Smooth muscle cell (in vitro differentiated cells): ENCODE data around the gene NXT1. TPM values are rescaled to one million over a fixed set of nuclear protein-coding genes. Genes with fewer than 3 reads are reported as not detected.

ENCODE experiments used
- DNase-seq: peaks from one replicate; lab custom pipeline; 2025; ENCODE audit not compliant: unreplicated experiment; lab: John Stamatoyannopoulos, UW
- H2AFZ ChIP-seq: fragments of 200-600 bp; sonication (generic); 2 replicates; pipeline ENCODE4 v1.6.0; 2016; ENCODE audit warnings: antibody characterized with exemption, low read depth, mild to moderate bottlenecking
- H3F3A ChIP-seq: fragments of 200-600 bp; sonication (generic); 2 replicates; pipeline ENCODE4 v1.6.0; 2017; ENCODE audit warnings: antibody characterized with exemption, low read depth
- H3K27ac ChIP-seq: fragments of 200-600 bp; sonication (generic); 2 replicates; pipeline ENCODE4 v1.5.1; 2016; ENCODE audit warnings: low read depth, mild to moderate bottlenecking
- H3K27me3 ChIP-seq: fragments of 200-600 bp; sonication (generic); 2 replicates; pipeline ENCODE4 v1.6.1; 2016; ENCODE audit warnings: low read depth, mild to moderate bottlenecking
- H3K36me3 ChIP-seq: fragments of 200-600 bp; sonication (generic); 2 replicates; pipeline ENCODE4 v1.5.1; 2016; ENCODE audit warnings: low read depth
- H3K4me1 ChIP-seq: fragments of 200-600 bp; sonication (generic); 2 replicates; pipeline ENCODE4 v1.5.1; 2016; ENCODE audit warnings: low read depth
- H3K4me2 ChIP-seq: fragments of 200-600 bp; sonication (generic); 2 replicates; pipeline ENCODE4 v1.6.0; 2016; ENCODE audit warnings: mild to moderate bottlenecking
- H3K4me3 ChIP-seq: fragments of 200-600 bp; sonication (generic); 2 replicates; pipeline ENCODE4 v1.5.1; 2016; ENCODE audit warnings: mild to moderate bottlenecking
- H3K79me2 ChIP-seq: fragments of 200-600 bp; sonication (generic); 2 replicates; pipeline ENCODE4 v1.6.0; 2016; ENCODE audit warnings: low read depth, mild to moderate bottlenecking
- H3K9ac ChIP-seq: fragments of 200-600 bp; sonication (generic); 2 replicates; pipeline ENCODE4 v1.6.0; 2016; ENCODE audit warnings: low read depth
- H3K9me3 ChIP-seq: fragments of 200-600 bp; sonication (generic); replicated peaks from 2 replicates; pipeline ENCODE4 v1.5.1; 2016; ENCODE audit warnings: low read depth
- H4K20me1 ChIP-seq: fragments of 200-600 bp; sonication (generic); 2 replicates; pipeline ENCODE4 v1.6.0; 2016; ENCODE audit warnings: low read depth
- WGBS: methylation state at CpG from one replicate; pipeline ENCODE4 v1.1.7; 2016; ENCODE audit warnings: low lambda C conversion rate; 5-methylcytosine and 5-hydroxymethylcytosine counted together
- polyA plus RNA-seq: library from polyadenylated mRNA; unstranded; fragments of >200 nt; fragmentation: Nextera tagmentation; extraction: Ambion mirVana; gene quantifications from 2 replicates; pipeline ENCODE4 v1.2.1, GENCODE V29; 2016
- total RNA-seq: library from RNA; depleted of rRNA; stranded (reverse); fragments of >200 nt; gene quantifications from 2 replicates; pipeline ENCODE4 v1.2.3, GENCODE V29; 2014
- TF ChIP-seq, protein P1 (sequence below): fragments of 200-600 bp; sonication (generic); IDR thresholded peaks from 2 replicates; pipeline ENCODE4 v1.5.1; 2017; ENCODE audit warnings: borderline replicate concordance, mild to moderate bottlenecking, antibody characterized with exemption; ENCODE audit not compliant: insufficient read depth, poor library complexity, severe bottlenecking

The NXT1 gene
- total and polyA plus RNA-seq, 2 experiments from 2014 or later: 45.3 to 49.6 TPM

DNA sequence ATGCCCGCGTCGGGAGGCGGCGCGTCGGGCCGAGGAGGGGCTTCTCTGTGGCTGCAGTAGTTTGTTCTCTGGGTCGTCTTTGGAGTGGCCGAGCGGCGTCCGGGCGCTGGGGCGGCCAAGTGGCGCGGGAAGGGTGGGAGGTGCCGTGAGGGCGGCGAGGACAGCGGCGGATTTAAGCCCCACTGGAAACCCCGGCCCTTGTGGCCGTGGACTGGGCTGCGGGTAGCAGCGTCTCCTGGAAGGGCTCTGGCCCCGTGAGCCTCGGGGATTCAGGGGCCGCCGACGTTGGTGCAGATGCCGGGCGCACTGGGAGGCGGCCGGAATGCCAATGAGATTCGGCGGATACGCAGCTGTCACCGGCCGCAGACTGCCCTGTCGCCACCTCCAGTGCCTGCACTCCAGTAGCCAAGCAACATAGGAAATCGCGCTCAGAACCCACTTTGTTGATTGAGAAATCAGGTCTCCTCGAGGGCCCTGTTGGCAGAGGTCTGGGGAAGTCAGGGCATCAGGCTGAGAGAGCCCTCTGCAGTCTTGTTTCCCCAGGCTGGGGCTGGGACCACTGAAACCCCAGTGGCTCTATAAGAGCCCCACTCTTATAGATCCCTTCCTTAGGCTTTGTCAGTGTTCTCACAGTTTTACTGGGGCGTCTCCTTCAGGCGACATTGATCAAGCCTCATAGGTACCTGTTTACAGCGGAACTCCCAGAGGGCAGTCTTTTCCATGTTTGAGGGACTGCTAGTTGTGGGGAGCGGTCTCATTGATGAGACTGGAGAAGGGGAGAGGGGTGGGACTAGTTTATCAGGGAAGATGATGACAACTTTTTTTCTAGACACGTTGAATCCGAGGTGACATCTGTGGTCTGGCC, 12.0 kb downstream of the NXT1 start:
- peak overlapping the region; percentile 67 for H2AFZ ChIP-seq
- H3K9me3 ChIP-seq: no peaks in the 10 kb centered on the region
- TF ChIP-seq, protein P1, sequence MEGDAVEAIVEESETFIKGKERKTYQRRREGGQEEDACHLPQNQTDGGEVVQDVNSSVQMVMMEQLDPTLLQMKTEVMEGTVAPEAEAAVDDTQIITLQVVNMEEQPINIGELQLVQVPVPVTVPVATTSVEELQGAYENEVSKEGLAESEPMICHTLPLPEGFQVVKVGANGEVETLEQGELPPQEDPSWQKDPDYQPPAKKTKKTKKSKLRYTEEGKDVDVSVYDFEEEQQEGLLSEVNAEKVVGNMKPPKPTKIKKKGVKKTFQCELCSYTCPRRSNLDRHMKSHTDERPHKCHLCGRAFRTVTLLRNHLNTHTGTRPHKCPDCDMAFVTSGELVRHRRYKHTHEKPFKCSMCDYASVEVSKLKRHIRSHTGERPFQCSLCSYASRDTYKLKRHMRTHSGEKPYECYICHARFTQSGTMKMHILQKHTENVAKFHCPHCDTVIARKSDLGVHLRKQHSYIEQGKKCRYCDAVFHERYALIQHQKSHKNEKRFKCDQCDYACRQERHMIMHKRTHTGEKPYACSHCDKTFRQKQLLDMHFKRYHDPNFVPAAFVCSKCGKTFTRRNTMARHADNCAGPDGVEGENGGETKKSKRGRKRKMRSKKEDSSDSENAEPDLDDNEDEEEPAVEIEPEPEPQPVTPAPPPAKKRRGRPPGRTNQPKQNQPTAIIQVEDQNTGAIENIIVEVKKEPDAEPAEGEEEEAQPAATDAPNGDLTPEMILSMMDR: no peak
- no peaks in the 10 kb centered on the region for H3K36me3 ChIP-seq
- peak overlapping the region; percentile 88 for H3K27ac ChIP-seq
- peak; percentile 77 for DNase-seq
- peak overlapping the region; percentile 82 for H3K4me3 ChIP-seq
- H4K20me1 ChIP-seq: peaks cover 47% of the 10 kb centered on the region
- 7% methylated on average over 38 of the region's 50 CpGs for WGBS
- H3K79me2 ChIP-seq: peaks cover 54% of the 10 kb centered on the region
- H3K27me3 ChIP-seq: no peaks in the 10 kb centered on the region
- H3K9ac ChIP-seq: peak overlapping the region; percentile 90
- peak overlapping the region; percentile 86 for H3K4me2 ChIP-seq
- H3F3A ChIP-seq: peaks cover 9% of the 10 kb centered on the region
- peaks cover 14% of the 10 kb centered on the region for H3K4me1 ChIP-seq

DNA sequence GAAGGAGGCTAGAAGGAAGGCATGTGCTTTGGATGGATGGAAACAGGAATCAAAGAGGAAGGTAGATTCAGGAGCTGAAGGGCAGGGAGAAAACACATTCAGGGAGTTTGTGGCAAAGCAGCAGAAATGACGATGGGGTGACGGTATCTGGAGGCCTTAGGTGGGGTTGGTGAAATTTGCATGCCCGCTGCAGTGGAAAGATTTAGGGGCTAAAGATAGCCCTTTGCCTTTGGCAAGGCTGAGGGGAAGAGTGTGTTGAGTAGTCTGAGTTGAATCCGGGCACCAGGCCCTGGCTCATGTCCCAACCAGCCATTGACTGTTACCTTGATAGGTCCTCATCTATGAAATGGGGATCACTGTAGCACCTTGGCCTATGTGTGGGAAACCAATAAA, 12.7 kb downstream of the NXT1 start:
- peaks cover 14% of the 10 kb centered on the region for H3K4me1 ChIP-seq
- 90% methylated on average over 4 of the region's 4 CpGs for WGBS
- TF ChIP-seq, protein P1: no peak
- H4K20me1 ChIP-seq: peaks cover 53% of the 10 kb centered on the region
- H3K9me3 ChIP-seq: no peaks in the 10 kb centered on the region
- peak overlapping the region; percentile 86 for H3K4me2 ChIP-seq
- H3K79me2 ChIP-seq: peaks cover 61% of the 10 kb centered on the region
- peak overlapping the region; percentile 88 for H3K27ac ChIP-seq
- peaks cover 8% of the 10 kb centered on the region for H3F3A ChIP-seq
- H3K36me3 ChIP-seq: no peaks in the 10 kb centered on the region
- no peaks in the 10 kb centered on the region for H3K27me3 ChIP-seq
- no peak overlapping the region for H2AFZ ChIP-seq
- peak overlapping the region; percentile 82 for H3K4me3 ChIP-seq
- DNase-seq: no peak
- no peak overlapping the region for H3K9ac ChIP-seq

DNA sequence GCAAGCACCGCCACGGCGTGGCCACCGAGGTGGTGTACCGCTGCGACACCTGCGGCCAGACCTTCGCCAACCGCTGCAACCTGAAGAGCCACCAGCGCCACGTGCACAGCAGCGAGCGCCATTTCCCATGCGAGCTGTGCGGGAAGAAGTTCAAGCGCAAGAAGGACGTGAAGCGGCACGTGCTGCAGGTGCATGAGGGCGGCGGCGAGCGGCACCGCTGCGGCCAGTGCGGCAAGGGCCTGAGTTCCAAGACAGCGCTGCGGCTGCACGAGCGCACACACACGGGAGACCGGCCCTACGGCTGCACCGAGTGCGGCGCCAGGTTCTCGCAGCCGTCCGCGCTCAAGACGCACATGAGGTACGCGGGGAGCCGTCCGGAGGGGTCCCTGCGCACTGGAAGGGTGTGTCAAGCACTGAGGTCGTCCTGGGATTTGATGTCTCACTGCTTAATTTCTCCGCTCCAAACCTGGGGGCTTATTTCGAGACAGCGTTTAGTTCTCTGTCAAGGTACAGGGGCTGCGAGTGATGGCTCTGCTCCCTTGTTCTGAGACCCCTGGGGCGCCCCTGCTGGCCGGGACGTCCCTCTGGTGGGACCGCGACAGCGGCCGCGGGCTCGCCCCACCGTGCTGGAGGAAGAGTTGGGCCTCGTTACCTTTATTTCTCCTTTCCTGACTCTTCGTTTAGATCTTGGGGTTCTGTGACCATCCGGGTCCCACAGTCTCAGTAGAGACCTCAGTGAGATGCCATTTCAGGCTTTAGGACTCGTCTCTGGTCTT, 15.0 kb downstream of the NXT1 start:
- Histone ChIP-seq H3K79me2 (peaks cover 63% of the 10 kb centered on the region), H3K36me3 (peaks cover 6% of the 10 kb centered on the region), H3K4me3 (no peak overlapping the region), H3K27ac (no peak overlapping the region), H3F3A (no peaks in the 10 kb centered on the region), H3K9me3 (no peaks in the 10 kb centered on the region), H3K4me1 (peaks cover 9% of the 10 kb centered on the region), H3K9ac (no peak overlapping the region), H4K20me1 (peaks cover 67% of the 10 kb centered on the region), H2AFZ (no peak overlapping the region), H3K27me3 (no peaks in the 10 kb centered on the region), H3K4me2 (no peak overlapping the region)
- TF ChIP-seq, protein P1: no peak
- no peak for DNase-seq
- WGBS: 95% methylated on average over 65 of the region's 65 CpGs
